ENCODE measurements around the gene CNTFR.

Gene CNTFR

GRCh38 chr9:34505370-34506120 is 84.0 kb downstream of the CNTFR start:
- no peak for DNase-seq

- DNase-seq, result no peak
These were observed 86.1 kb downstream of the CNTFR start for GRCh38 chr9:34503406-34503805.

- no peak for DNase-seq
These were observed 86.6 kb downstream of the CNTFR start for GRCh38 chr9:34502891-34503290.

- DNase-seq, result no peak
These were observed 87.1 kb downstream of the CNTFR start for GRCh38 chr9:34502471-34502870.

GRCh38 chr9:34501889-34502425 is 87.6 kb downstream of the CNTFR start:
- no peak for DNase-seq
